Suppressor macrophage (primary cell): ENCODE measurements around the gene DUSP16.
A peak's percentile ranks its signal among the peaks of the same experiment; 100 is the strongest.

Experiments
- DNase-seq, 4 experiments: peaks; one replicate each; pipeline ENCODE4 v3.0.0-alpha.2; 2020 to 2022

DUSP16 gene

DNA sequence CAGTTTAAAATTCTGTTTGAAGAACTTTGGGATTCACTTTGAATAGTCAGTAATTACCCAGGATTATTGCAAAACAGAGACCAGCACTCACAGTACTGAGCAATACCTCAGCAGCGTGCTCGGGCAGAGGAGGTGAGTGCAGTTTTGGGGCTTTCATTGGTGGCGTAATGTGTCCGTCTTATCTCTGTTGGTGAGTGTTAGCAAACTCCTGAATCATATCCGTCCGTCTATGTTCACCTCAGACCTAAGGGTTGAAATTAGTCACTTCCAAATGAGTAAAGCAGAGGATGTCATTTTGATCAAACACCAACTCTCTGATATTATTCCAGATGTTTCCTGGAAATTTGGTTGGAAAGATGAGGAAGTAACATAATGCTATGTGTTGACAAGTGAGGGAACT is 123.0 kb downstream of the DUSP16 start:
- DNase-seq: peak in 1 of 4 experiments; percentile 33

DNA sequence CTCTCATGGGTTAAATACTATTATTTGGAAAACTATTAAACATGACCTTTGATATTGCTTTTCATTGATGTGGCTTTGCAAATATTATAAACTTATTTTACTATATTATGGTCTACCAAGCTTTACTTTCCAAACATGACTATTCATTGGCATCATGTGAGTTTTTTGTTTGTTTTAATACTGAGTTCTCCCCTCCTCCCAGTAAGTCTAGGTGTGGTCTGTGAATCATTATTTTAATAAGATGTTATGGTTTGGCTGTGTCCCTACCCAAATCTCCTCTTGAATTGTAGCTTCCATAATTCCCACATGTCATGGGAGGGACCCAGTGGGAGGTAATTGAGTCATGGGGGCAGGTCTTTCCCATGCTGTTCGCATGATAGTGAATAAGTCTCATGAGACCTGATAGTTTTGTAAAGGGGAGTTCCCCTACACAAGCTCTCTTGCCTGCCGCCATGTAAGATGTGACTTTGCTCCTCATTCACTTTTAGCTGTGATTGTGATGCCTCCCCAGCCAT is 125.8 kb downstream of the DUSP16 start:
- no peak for DNase-seq

DNA sequence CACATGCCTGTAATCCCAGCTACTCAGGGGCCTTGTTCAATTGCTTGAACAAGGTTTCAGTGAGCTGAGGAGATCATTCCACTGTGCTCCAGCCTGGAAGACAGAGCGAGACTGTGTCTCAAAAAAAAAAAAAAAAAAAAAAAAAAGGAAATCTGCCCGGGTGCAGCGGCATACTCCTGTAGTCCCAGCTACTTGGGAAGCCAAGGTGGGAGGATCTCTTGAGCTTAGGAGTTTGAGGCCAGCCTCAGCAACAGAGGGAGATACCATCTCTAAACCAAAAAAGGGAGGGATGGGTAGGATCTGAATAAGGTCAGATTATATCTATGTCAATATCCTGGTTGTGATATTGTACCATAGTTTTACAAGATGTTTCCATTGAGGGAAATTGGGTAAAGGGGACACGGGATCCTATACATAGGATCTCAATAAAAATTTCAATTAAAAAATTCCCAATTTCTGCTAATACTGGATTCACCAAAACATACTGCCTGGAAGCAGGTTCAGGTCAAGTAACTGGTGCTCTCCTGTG is 129.4 kb downstream of the DUSP16 start:
- DNase-seq: no peak

DNA sequence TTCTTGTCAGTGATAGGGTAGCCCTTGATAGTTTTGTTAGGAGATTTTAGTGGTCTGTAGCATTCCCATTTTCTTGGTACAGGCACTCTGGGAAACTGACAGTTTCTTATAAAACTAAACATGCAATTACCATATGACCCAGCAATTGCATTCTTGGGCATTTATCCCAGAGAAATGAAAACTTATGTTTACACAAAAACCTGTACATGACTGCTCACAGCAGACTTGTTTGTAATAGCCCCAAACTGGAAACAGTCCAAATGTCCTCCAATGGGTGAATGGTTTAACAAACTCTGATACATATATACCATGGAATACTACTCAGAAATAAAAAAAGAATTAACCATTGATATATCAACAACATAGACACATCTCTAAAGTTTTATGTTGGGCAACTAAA is 130.3 kb downstream of the DUSP16 start:
- DNase-seq: no peak

DNA sequence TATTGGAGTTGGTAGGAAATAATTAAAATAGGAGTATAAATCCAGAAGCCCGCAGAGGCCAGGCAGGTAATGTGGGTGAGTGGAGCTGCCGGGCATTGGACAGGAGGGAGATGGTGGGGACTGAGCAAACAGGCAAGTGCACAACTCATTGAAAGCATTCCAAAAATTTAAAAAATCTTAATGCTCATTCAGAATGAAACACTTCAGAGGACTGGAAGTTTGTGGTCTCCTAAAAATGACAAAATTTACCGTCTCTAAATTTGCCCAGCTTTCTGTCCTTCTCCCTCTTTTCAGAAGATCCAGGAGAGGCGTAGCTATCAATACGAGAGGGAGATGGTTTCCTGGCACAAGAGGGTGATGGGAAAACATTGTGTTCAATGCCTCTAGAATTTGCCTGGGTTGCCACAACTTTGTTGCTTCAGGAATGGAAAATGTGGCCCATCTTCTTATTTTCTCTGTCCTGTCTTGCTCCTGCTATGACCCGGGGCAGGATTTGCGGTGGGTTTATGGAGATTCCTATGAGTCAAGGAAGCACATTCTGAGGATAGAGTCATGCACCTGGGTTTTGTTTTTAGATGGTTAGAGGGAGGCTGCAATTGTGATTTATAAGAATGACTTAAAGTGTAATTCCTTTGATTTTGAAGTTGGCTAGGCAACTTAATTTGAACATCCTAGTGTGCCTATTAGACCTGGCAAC is 133.6 kb downstream of the DUSP16 start:
- no peak for DNase-seq

DNA sequence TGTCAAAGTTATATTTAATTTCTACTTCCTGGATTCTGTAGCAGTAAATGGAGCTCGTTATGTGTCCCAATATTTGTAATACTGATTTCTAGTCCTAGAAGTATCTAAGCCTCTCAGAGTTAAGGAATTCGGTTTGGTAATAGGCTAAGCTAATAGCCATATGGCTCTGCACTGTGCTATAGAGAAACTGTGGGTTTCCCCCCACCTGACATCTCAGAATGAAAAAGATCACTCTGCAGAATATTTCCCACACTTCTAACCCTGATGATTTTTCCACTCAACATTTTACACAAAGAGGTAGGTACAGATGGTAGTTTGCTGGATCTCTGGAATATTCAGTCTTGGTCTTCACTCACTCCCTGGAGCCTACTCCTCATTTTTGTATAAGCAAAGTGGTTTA is 134.6 kb downstream of the DUSP16 start:
- DNase-seq: no peak

DNA sequence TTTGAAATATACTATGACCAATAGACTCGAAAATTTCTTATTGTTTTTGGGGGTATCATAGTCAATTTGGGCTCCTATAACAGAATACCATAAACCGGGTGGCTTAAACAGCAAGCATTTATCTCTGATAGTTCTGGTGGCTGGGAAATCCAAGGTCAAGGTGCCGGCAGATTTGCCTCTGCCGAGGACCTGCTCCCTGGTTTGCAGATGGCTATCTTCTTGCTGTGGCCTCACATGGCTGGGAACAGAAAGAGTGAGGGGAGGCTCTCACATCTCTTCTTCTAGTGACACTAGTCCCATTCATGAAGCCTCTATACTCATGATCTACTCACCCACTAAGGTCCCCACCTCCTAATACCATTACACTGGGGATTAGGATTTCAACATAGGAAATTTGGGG is 135.1 kb downstream of the DUSP16 start:
- no peak for DNase-seq

DNA sequence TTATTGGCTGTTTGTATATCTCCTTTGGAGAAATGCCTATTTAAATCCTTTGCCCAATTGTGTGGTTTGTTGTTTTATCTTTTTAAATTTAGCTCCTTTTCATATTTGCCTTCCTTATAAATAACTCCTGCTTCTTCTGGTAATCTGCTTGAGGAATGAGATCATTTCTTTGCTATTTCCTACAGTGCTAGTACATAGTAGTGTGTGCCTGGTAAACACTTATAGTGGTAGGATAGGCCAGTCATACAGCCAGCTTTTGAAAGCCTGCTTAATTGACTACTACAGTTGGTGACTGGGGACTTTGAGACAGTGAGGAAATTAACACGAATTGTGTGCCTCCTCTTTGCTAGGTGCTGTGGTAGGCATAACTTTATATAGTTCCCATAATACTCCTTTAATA is 137.0 kb downstream of the DUSP16 start:
- no peak for DNase-seq

DNA sequence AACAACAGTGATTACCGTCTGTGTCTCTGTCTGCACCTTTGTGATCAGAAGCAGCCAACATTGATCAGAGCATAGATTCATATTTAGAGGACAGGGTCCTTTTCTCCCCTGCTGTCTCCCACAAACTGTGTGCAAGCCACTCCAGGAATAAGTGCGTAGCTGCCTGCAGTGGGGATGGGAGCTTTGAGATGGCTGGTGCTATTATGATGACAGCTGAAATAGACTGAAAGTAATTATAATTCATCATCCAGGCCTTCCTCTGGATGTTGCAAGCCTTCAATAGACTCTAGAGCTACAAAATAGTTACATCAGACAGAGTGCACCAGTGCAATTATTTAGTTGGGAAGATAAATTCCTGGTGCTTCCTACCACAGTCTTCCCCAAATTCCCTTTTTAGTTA is 137.7 kb downstream of the DUSP16 start:
- no peak for DNase-seq
